HG03045 (cell line): ENCODE measurements around the gene HOXD12.

Experiments used
- ATAC-seq: cut with Tn5 transposase; IDR thresholded peaks from one replicate; pipeline ENCODE4 v1.9.1; 2021; ENCODE audit warnings: mild to moderate bottlenecking, moderate library complexity; ENCODE audit not compliant: unreplicated experiment

The HOXD12 gene

DNA sequence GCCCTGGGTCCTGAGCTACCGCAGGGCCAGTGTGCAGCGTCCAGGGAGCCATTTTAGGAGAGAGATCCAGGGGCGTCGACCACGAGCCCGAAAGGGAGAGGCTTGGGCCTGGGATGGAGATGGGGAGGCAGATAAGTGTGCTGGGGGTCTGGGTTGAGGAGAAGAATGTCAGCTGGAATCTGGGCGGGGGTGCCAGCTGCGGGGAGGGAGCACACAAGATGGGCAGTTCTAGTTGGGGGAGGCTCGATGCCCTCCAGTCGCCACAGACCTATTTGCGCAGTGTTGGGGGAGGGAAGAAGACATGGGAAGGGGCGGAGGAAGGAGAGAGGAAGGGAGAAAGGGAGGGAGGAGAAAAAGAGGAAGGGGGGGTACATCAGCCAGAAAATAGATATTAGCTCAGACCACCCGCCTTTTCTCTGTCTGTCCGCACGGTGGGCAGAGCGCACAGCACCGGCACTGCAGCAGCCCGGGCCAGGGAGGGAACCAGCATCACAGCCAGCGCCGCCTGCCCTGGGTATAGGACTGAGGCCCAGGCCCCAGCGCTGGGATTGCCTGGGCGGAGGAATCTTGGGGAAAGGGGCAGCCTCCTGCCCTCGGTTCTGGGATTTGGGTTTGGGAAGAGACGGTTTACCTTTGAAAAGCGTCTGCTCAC is 5.6 kb downstream of the HOXD12 start:
- no peak for ATAC-seq

DNA sequence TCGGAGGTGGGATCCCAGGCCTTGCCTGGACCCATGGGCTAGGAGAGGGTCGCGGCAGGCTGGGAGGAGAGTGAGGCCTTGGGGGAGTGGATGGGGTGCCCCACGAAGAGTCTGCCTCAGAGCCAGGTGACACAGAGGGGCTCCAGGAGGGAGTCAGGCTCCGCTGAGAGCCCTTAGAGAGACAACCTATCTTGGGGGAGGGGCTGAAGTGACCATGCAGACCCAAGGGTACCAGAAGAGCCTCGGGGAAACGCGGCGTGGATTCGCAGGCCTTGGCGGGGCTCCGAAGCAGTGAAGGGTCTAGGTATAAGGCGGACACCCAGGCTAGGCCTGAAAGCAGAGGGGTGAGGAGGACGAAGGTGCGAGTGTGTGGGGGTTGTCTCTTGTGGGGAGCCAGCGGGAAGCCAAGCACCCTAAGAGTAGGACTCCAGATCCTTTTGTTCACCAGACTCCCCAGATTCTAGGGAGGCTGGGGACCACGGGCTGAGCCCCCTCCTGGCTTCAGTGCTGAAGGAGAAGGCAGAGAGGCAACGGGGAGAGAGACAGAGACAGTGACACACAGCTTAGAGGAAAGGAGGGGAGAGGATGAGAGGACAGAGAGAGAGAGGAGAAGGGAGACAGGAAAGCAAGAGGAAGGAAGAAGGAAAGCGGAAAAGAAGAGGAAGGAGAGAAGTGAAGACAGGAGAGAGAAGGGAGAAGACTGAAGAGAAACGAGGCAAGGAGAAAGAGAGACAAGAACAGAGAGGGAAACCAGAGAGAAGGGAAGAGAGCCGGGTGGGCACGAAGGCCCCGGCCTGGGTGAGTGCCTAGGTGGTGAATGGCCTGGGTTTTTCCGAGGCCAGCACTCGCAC is 6.4 kb downstream of the HOXD12 start:
- no peak for ATAC-seq

DNA sequence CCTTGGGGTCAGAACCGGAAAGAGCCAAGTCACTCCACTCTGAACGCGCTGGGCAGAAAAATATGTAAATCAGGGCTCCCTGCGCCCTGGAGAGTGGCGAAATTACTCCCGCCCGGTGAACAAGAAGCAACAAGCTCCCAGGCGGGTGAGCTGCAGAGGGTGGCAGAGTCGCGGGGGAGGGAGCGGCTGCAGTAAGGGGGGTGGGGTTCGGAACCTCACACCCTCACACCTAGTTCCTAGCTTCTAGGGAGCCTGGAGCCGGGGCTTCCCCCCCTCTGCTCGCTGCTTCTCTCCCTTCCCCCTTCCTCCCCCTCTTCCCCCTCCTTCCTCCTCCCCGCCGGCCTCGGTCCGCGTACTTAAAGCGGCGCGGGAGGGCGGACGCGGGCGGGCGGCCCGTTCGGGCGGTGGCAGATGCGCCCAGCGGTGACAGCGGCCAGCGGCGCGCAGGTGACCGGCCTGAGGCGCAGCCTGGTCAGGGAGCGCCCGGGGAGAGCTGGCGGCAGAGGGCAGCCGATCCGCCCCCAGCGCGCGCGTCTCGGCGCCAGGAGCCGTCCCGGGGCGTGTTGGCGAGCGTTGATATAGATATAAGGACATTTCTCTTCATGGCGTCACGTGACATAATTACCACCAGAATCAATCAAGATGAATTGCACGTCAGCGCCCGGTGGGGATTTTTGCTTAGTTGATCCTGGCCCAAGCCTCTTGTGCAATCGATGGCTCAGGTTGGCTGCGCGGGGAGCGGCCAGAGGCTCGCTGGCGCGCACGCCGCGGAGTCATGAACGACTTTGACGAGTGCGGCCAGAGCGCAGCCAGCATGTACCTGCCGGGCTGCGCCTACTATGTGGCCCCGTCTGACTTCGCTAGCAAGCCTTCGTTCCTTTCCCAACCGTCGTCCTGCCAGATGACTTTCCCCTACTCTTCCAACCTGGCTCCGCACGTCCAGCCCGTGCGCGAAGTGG is 7.3 kb downstream of the HOXD12 start, which contains the start of gene HOXD11:
HOXD11 (plus strand) TSS at position 700 of the 959 bp plus-strand sequence; CDS start at position 776, 76 bp downstream.
- no peak for ATAC-seq

- no peak for ATAC-seq
Observed at GRCh38 chr2:176107731-176108181, 8.2 kb downstream of the HOXD12 start.

DNA sequence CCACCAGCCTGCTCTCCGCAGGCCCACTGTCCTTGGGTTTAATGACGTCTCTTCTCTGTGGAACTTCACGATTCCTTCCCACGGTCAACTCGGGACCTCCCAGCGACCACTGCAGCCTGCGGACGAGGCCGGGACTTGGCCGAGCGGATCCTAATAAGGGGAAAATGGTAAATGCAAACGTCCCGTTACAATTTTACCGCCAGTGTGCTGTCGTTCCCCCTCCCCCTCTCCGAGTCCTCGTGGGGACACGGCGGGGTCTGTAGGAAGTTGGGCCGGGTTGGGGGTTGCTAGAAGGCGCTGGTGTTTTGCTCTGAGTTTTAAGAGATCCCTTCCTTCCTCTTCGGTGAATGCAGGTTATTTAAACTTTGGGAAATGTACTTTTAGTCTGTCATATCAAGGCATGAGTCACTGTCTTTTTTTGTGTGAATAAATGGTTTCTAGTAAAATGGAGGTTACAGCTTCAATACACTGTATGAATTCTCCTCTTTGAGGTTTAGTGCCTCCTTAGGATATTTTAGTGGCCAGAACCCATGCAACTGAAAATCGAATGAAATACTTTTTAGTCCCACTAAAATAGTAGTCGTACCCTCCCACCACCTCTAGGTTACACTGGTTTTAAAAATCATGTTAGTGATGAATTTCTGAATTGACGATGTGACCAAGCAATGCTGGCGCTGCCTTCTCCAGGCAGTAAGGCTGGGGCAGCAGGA is 9.8 kb downstream of the HOXD12 start:
- ATAC-seq: no peak

DNA sequence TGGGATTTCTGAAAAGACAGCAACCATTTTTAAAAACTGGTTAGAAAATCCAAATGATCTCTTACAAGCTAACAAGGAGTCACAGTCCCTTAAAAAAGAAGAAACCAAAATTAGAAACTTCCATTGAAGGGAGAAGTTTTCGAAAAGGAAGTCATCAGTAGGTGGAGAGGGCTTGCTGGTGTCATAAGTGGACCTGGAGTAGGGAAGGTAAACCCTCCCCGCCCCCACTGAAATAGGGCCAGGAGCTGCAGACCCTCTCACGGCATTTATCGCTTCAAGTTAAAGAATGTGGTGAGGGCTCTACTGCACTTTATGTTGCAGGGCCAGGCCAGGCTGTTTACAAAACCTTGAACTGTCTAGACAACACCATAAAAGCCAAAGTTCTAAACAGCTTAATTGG is 10.4 kb downstream of the HOXD12 start:
- no peak for ATAC-seq

- ATAC-seq: no peak
Observed at GRCh38 chr2:176110415-176111308, 11.1 kb downstream of the HOXD12 start.

DNA sequence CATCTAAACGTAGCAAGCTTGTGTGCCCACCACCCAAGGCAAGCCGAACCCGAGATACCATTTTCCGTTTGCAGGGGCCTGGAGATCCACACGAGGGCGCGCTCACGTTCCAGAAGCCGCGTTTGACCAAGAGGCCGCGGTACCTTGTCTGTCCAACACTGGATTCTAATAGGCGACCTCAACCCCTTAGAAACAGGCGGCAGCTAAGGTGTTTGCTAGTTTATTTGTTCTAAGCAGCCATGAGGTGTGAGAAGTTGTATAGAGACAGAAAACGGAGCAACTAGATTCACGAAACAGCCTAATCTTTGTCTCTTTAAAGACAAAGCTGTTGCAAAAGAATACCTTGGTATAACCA is 11.7 kb downstream of the HOXD12 start:
- no peak for ATAC-seq

- ATAC-seq: no peak
Observed at GRCh38 chr2:176111846-176112374, 12.3 kb downstream of the HOXD12 start.

GRCh38 chr2:176112375-176113302 is 13.0 kb downstream of the HOXD12 start:
- ATAC-seq: no peak

DNA sequence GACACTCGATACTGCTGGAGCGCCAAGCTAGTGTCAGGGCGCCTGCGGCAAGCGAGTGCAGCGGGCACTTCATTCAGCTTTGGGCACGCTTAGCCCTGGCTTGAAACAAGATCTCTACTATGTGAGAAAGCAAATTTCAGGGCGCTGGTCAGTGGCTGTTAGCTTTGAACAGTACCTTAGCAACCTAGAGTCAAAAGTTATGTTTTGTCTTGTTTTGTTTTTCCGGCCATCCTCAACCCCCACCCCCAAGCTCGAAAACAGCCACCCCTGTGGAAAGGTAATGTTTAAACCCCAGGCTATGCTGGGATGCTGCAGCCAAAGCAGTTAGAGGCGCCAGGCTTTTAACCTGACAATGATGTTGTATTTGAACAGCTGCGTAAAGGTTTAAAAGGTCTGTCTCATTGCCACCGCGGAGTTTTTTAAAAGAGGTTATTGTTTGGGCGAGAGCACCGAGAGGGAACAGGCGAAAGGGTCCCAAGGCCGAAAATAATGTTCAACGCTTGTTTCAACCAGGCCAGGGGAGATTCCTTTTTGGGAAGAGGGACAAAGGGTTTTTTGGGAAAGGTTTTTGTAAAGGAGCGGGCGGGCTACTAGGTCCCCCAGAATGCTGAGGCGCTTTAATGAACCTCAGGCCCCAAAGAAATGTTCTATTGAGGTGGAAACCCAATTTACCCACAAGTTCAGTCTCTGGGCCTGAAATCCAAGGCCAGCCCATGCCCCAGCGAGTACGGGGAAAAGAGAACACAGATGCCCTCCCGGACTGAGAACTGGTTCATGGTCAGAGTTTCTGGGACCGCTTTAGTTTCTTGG is 14.7 kb downstream of the HOXD12 start:
- ATAC-seq: no peak

DNA sequence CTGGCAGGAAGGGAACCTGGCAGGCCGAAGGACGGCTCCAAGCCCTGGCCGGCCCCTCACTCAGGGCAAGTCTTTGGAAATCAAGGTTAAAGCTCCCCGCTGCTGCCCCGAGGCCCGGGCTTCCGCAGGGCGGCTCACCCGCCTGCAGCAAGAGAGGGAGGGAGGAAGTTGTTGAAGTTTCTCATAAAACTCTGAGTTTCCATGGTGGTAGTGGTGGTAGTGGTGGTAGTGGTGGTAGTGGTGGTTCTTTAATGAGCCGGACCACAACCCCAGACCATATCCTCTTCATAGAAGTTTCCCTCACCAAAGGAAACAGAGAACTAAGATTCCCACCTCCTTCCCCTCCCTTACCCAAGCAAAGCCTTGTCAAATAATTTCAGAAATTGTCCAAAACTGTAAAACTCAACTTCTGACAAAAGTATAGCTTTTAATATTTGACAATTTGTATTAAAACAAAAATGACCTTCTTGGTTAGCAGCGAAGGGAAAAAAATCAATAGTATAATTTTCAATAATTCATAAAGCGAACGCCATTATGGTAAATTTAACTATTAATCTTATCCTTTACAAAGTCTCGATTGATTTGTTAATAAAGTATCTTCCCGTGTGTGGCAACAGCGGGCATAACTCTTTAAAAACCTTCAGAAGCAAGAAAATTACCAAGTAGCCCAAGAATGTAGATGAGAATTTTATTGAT is 15.5 kb downstream of the HOXD12 start:
- no peak for ATAC-seq

DNA sequence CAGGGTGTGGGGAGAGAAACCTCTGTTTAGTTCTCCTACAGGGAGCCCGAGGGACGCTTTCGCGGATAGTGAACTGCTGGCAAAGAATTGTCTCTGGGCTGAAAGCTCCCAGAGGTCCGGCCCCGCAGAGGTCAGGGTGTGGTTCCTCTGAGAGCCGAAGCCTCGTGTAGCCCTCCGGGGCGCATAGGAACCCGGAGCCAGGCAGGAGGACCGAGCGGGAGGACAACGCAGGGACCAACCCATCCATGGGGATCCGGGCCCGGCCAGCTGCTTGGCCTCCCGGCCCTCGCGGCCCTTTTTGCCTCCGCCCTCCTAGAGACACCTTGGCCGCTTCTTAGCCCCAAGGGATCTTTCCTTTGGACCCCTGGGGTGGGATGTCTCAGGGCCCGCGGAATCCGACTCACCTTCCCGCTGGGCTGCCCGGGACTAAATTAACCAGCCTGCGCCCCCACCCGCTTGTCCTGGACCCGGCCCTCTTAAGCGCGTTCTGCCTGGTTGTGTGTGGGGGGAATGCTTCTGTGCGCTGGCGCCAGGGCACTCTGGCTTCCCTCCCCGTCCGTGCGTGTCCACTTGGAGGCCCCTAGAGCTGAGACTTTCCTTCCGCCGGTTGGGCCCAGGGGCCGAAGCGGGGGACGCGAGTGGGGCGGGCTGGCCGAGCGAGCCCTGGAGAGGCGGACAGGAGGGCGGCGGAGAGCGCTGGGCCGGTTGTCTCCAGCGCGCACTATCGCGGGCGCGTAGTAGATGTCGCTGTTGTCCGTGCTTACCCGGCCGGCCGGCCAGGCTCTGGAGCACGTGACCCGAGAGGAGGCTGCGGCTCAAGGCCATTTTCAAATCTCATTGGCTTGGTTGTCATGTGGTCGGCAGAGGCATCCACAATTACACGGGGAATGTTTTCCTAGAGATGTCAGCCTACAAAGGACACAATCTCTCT is 16.6 kb downstream of the HOXD12 start, which contains the start of gene HOXD10:
HOXD10 (plus strand) TSS at position 896 of the 931 bp plus-strand sequence. CDS start 56 bp downstream, outside the sequence.
- no peak for ATAC-seq

DNA sequence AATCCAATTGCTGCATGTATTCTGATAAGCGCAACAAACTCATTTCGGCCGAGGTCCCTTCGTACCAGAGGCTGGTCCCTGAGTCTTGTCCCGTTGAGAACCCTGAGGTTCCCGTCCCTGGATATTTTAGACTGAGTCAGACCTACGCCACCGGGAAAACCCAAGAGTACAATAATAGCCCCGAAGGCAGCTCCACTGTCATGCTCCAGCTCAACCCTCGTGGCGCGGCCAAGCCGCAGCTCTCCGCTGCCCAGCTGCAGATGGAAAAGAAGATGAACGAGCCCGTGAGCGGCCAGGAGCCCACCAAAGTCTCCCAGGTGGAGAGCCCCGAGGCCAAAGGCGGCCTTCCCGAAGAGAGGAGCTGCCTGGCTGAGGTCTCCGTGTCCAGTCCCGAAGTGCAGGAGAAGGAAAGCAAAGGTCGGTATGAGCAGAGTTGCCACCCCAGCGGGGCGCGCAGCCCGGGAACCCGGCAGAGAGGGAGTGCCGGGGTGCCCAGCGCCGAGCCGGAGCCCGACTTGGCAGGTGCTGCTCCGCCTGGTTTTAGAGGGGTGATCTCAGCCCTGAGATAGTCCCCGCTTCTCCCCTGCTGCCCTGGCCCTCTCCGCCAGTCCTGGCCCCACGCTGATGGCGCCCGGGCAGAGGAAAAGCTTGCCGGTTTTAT is 17.7 kb downstream of the HOXD12 start:
- no peak for ATAC-seq

DNA sequence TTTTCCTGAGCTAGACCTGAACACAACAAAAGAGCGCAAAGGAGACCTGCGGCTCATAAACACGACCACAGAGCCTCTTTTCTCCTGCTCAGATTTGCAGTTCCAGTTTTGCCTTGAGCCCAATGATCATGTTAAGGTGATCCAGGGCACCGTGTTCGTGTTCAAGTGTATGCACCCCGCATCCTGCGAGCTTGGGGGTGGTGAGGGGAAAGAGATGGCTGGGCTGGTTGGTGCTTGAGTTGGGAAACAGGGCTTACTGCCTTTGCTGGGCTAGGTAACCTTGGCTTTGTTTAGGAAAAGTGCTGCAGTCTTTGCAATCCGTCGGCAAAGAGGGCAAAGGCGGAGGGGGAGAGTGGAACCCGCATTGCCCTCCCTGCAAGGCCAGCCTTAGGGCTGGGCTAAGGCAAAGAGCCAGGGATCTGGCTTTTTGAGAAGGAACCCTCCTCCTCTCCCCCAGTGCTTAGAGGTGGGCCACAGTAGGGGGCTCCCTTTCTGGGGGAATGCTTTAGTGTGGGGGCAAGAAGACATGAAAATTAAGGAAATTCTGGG is 18.3 kb downstream of the HOXD12 start:
- no peak for ATAC-seq
